ENCODE measurements around the gene TBC1D4.

The TBC1D4 gene

GRCh38 chr13:75384879-75385707 is 96.9 kb downstream of the TBC1D4 start:
- no peak for DNase-seq (ENCODE audit: low spot score)

GRCh38 chr13:75383064-75383715 is 98.8 kb downstream of the TBC1D4 start:
- DNase-seq (ENCODE audit: low spot score), result no peak

- no peak for DNase-seq (ENCODE audit: low spot score)
These were observed 103.7 kb downstream of the TBC1D4 start for GRCh38 chr13:75378301-75378700.

DNA sequence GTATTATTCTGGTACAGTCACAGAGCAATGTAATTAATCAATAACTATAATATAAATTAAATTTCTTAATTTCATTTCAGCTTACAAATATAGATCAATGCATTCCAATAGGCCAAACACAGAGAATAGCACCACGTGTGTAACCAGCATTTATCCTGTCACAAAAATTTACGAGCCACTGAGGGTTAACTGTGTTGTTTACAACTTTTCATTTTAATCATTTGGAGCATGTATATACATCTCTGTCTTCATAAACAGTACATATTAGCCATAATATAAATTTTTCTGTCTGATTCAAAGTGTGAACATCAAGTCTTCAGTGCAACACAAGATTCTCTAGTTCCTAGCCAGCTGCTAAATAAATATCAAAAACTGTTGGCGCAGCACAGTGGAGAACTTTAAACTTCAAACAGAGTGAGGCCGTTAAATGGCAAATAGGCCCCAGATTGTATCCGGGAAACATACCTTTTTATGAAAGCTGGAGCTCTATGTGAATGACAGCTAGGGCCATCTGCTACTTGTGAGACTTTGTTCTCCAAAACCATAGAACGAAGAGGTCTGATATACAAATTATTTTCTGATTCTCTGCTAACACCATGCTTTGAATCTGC is 105.1 kb downstream of the TBC1D4 start:
- no peak for DNase-seq (ENCODE audit: low spot score)

DNA sequence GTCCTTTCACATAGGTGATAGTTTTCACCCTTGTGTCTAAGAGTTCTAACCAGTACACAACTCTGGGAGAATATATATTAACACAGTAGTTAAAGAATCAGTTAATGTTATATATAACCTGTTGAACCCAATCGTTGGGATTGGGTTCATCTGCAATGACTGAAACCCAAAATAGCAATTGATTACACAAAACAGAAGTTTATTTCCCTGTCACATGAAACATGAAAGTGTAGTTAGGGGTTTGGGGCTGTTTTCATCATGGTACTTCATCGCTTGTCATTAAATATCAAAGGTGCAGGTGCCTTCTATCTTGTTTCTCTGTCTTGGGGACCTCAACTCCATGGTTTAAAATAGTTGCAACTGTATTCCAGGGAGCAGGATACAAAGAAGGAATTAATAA is 106.6 kb downstream of the TBC1D4 start:
- DNase-seq (ENCODE audit: low spot score), result no peak

GRCh38 chr13:75373988-75374387 is 108.0 kb downstream of the TBC1D4 start:
- no peak for DNase-seq (ENCODE audit: low spot score)

- no peak for DNase-seq (ENCODE audit: low spot score)
These were observed 108.8 kb downstream of the TBC1D4 start for GRCh38 chr13:75372923-75373841.

GRCh38 chr13:75372517-75372916 is 109.5 kb downstream of the TBC1D4 start:
- DNase-seq (ENCODE audit: low spot score), result peak; percentile 55

GRCh38 chr13:75371203-75371602 is 110.8 kb downstream of the TBC1D4 start:
- no peak for DNase-seq (ENCODE audit: low spot score)

DNA sequence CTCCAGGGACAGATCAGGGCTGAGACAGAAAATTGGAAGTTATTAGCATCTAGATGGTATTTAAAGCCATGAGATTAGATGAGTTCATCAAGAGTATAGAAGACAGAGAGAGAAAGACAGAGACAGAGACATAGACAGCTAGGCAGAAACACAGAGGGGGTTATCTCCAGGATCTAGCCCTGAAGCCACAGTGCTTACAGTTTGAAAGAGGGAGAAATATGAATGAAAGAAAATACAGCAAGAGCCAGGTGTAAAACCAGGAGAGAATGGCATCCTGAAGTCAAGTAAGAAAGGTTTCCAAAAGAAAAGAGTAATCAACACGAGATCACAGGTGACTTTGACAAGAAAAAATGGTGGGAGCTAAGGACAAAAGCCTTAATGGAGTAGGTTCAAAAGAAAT is 111.2 kb downstream of the TBC1D4 start:
- no peak for DNase-seq (ENCODE audit: low spot score)

DNA sequence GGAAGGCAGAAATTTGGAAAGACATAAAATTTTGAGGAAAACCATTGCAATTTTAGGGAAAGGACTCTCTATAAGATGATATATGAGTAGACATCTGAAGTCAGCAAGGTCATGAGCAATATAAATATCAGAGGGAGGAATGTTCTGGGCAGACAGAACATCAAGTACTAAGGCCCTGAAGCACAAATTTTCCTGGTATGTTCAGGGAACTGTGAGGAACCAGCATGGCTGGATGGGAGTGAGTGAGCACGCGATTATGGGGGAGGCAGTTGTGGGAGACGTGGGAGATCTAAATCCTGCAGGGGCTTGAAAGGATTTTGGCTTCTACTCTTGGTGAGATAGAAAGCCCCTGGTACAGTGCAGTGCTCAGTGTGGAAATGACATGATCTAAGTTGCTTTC is 112.0 kb downstream of the TBC1D4 start:
- no peak for DNase-seq (ENCODE audit: low spot score)

DNA sequence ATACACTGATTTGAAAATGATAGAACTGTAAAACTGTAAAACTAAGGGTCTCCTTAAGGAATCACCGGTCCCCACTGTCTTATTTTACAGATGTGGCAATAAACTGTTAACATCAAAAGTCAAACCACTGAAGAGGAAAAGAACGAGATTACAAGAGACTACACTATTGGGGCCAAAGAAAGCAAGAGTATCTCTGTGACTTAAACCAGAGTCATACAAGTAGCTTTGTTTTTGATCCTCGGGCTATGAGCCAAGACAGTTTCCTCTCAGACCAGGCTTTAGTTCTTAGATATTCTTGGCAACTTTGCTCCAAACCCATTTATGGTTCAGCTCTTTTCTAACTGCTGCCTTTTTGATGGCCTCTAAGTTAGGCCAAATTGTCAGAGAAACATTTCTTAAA is 113.8 kb downstream of the TBC1D4 start:
- no peak for DNase-seq (ENCODE audit: low spot score)

DNA sequence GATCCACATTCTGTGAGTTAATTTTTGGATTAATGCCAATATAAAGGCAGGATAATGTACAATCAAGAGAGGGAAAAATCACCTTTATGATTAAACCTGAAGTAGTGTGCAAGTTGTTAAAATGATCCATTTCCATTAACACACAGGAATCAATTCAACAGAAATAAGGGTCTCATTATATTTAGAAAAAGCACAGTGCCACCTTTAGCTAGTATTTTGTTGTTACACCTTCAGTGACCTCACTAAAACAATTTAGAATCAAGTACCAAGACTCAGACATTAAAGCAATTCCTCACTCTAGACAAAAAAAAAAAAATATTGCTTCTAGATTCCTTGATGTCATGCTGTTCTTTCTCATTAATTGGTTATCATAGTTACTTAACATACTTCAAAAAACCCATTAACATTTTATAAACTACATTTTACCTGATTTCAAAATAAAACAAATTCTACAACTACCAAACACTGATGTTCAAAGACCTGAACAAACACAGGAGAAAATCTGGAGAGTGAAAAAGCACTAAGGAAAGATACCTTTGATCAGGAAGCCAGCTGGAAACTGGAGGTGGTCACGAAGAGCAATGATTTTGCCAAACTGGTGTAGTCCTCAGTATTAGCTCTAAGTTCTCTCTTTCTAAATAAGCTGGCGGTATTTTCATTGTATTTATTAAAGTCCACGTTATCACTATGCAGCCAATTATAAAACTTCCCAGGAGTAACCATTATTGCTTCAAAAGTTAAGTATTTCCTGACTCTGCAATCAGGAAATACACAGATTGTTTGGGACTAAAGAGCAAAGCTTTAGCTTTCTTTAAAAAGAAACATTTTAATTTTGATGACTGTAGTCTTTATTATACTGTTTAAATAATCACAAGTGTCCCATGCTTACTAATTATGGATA is 115.3 kb downstream of the TBC1D4 start:
- no peak for DNase-seq (ENCODE audit: low spot score)

DNA sequence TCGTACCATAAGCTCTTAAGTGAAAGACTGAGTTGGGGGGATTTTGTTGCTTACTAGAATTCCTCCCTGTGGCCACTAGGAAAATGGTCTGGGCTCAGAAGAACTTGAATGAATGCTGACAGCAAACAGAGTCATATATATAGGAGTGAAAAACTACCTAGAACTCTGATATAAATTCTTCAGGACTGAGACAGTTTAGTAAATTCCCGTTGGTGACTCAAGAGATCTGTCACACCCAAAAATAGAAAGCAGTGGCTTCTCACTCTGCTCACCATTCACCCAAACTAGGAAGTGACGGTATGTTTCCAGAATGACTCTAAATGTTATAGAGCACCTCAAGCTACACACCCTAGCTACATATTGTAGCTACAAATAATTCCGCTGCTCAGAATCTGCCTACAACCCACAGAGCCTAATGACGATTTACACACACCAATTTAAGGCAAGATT is 116.2 kb downstream of the TBC1D4 start:
- DNase-seq (ENCODE audit: low spot score), result peak; percentile 55

GRCh38 chr13:75364131-75364713 is 117.7 kb downstream of the TBC1D4 start:
- DNase-seq (ENCODE audit: low spot score), result no peak

GRCh38 chr13:75363371-75363770 is 118.6 kb downstream of the TBC1D4 start:
- DNase-seq (ENCODE audit: low spot score), result no peak

- DNase-seq (ENCODE audit: low spot score), result no peak
These were observed 119.9 kb downstream of the TBC1D4 start for GRCh38 chr13:75362026-75362425.

GRCh38 chr13:75360170-75360569 is 121.8 kb downstream of the TBC1D4 start:
- DNase-seq (ENCODE audit: low spot score), result no peak

- DNase-seq (ENCODE audit: low spot score), result no peak
These were observed 122.7 kb downstream of the TBC1D4 start for GRCh38 chr13:75359266-75359665.

DNA sequence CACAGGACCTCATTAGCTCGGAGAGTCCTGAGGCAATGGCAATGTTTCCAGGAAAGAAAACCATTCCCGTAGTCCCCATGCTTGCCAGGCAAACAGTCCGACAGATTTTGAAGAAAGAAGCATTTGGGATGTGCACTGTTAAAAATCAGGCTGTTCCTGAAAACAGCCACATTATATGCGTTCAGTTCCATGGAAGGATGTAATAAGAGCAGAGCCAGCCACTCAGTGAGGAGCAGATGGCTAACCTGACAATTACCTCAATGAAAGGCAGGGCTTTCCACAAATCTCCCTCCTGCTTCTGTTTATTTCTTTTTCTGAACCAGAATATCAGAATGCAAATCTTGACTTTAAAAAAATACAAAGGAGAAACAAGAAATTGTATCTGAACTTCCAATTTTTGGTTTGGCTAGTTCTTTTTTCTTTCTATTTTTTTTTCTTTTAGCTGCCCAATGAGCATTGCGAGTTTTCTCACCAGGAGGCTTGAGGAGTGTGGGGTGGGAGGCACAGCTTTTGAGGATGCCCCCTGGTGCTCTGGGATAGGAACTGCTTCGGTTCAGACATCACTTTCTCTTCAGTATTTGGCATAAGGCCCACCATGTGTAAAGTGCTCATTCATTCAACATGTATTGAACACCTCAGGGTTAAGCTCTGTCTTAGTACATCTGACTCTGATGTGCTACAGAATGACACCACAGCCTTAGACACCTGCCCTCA is 124.2 kb downstream of the TBC1D4 start:
- peak; percentile 66 for DNase-seq (ENCODE audit: low spot score)

Measured in CD4-positive, alpha-beta T cell treated with Interleukin-2 at 100 ng/mL for 4 hours (primary cell).